Glutamatergic neuron (in vitro differentiated cells): ENCODE measurements around the gene CLCN5. TPM values are rescaled to one million over a fixed set of nuclear protein-coding genes. Genes with fewer than 3 reads are reported as not detected.
A peak's percentile ranks its signal among the peaks of the same experiment; 100 is the strongest.

Experiments
- DNase-seq: peaks from one replicate; pipeline ENCODE4 v3.0.0; 2022
- H3K27ac Mint-ChIP-seq: one replicate; pipeline ENCODE4 v1.8.0; 2020; ENCODE audit warnings: mild to moderate bottlenecking, mixed read lengths, inconsistent platforms; ENCODE audit not compliant: unreplicated experiment
- H3K27me3 Mint-ChIP-seq: one replicate; pipeline ENCODE4 v1.8.0; 2020; ENCODE audit warnings: mild to moderate bottlenecking, moderate library complexity, mixed read lengths, inconsistent platforms; ENCODE audit not compliant: unreplicated experiment
- H3K36me3 Mint-ChIP-seq: one replicate; pipeline ENCODE4 v1.8.0; 2020; ENCODE audit warnings: mild to moderate bottlenecking, mixed read lengths, inconsistent platforms; ENCODE audit not compliant: unreplicated experiment
- H3K4me1 Mint-ChIP-seq: one replicate; pipeline ENCODE4 v1.8.0; 2020; ENCODE audit warnings: mild to moderate bottlenecking, low read depth, mixed read lengths, inconsistent platforms; ENCODE audit not compliant: unreplicated experiment
- H3K4me3 Mint-ChIP-seq: one replicate; pipeline ENCODE4 v1.8.0; 2020; ENCODE audit warnings: mild to moderate bottlenecking, mixed read lengths, inconsistent platforms; ENCODE audit not compliant: unreplicated experiment
- H3K9me3 Mint-ChIP-seq: one replicate; pipeline ENCODE4 v1.8.0; 2020; ENCODE audit warnings: mild to moderate bottlenecking, moderate library complexity, mixed read lengths, inconsistent platforms; ENCODE audit not compliant: unreplicated experiment
- CTCF ChIP-seq: fragments of 200-600 bp; sonication (generic); IDR thresholded peaks from one replicate; pipeline ENCODE4 v1.5.0; 2021; ENCODE audit not compliant: partially characterized antibody, unreplicated experiment
- total RNA-seq: library from RNA; stranded (reverse); fragmentation: NEBNext Ultra II Directional; extraction: Animal tissue kit (Norgen Biotek cat#: 25700); gene quantifications from one replicate; pipeline ENCODE4 v1.2.1, GENCODE V29; 2021; ENCODE audit not compliant: unreplicated experiment

The CLCN5 gene
- total RNA-seq, 1 donor from 2014 or later = 34.7 TPM

DNA sequence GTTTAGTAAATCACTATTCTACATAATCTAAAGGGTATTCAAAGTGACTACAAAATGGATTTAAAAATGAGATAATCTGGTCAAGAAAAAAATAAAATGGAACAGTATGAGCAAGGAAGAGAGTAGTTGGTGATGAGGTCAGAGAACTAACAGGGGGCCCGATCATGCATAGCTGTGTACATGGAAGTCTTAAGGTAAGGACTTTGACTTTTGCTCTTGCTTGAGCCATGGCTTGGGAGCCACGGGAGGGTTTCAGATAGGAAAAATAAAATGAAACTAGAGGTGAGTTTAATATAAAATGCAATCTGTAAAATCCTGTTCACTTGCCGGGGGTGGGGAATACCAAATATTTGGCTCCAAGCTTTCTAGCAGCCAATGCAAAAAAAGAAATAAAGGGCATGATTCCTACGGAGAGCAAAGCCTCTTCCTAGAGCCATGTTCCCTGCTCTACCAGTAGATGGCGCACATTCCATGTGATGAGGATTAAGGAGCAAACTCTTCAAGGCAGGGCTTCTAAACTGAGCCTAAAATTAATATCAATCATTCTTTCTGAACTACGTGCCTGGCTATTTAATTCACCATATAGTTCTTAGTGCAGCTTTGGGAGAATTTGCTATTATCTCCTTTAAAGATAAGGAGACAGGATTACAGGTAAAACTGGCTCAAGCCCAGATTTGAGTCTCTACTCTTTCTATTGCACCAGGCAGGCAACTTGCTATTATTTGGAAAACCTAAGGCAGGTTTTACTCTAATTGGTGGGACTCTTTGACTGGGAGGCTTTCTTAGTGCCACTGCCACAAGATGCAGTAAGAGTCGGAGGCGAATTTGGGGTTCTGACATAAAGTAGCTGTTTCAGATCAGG lies 6.8 kb upstream of the CLCN5 start:
- H3K4me3 Mint-ChIP-seq = no peak overlapping the region
- H3K27me3 Mint-ChIP-seq = no peaks in the 10 kb centered on the region
- DNase-seq = peak; percentile 32
- no peaks in the 10 kb centered on the region for H3K36me3 Mint-ChIP-seq
- TF ChIP-seq CTCF = peak; percentile 75
- no peaks in the 10 kb centered on the region for H3K4me1 Mint-ChIP-seq
- no peaks in the 10 kb centered on the region for H3K9me3 Mint-ChIP-seq
- H3K27ac Mint-ChIP-seq = no peak overlapping the region

DNA sequence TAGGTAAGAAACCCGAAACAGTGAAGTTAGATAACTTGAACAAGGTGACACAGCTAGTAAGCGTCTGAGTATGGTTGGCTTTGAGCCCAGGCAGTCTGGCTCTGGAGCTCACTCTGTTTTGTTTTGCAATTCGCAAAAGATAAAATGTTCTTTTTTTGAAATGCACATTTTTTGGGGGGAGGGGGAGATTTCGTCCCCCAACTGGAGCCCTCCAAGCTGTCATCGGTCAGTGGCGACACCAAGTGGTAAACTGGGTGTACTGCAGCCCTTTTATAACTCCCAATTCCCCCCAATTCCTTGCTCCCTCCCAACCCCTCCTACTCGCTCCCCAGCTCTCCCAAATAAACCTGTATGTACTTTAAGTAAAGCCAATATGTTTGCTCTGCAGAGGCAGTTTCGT lies 2.8 kb upstream of the CLCN5 start:
- no peak overlapping the region for H3K27ac Mint-ChIP-seq
- DNase-seq = peak; percentile 35
- H3K36me3 Mint-ChIP-seq = no peaks in the 10 kb centered on the region
- no peak overlapping the region for H3K4me3 Mint-ChIP-seq
- peak; percentile 83 for TF ChIP-seq CTCF
- H3K9me3 Mint-ChIP-seq = peaks cover 3% of the 10 kb centered on the region
- H3K4me1 Mint-ChIP-seq = peaks cover 7% of the 10 kb centered on the region
- H3K27me3 Mint-ChIP-seq = no peaks in the 10 kb centered on the region

- no peaks in the 10 kb centered on the region for H3K36me3 Mint-ChIP-seq
- H3K4me1 Mint-ChIP-seq = peaks cover 12% of the 10 kb centered on the region
- H3K27me3 Mint-ChIP-seq = no peaks in the 10 kb centered on the region
- DNase-seq = no peak
- TF ChIP-seq CTCF = no peak
- peaks cover 3% of the 10 kb centered on the region for H3K9me3 Mint-ChIP-seq
- no peak overlapping the region for H3K4me3 Mint-ChIP-seq
- no peak overlapping the region for H3K27ac Mint-ChIP-seq
Measured at GRCh38 chrX:49921109-49921508, 1.3 kb upstream of the CLCN5 start.

GRCh38 chrX:49925176-49925575 lies 2.8 kb downstream of the CLCN5 start:
- Mint-ChIP-seq H3K4me1 (peaks cover 12% of the 10 kb centered on the region), H3K4me3 (peak overlapping the region; percentile 71), H3K36me3 (no peaks in the 10 kb centered on the region), H3K9me3 (peaks cover 3% of the 10 kb centered on the region), H3K27me3 (no peaks in the 10 kb centered on the region), H3K27ac (no peak overlapping the region)
- DNase-seq = no peak
- no peak for TF ChIP-seq CTCF

DNA sequence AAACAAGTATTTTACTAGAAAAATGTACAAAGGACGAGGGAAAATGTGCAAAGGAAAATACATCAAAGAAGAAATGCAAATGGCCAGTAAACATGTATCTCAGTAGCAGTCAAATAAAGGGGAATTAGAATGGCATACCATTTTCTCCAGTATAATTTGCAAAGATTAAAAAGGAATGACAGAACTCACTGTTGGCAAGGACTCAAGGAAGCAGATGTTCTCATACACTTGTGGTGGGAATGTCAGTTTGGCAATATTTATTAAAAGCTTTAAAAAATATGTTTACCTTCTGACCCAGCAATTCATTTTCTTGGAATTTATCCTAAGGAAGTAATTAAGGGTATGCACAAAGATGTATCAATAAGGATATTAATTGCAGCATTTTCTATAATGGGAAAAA lies 7.6 kb downstream of the CLCN5 start:
- H3K27me3 Mint-ChIP-seq = no peaks in the 10 kb centered on the region
- H3K27ac Mint-ChIP-seq = no peak overlapping the region
- no peak for TF ChIP-seq CTCF
- peaks cover under 1% of the 10 kb centered on the region for H3K4me1 Mint-ChIP-seq
- no peak for DNase-seq
- no peak overlapping the region for H3K4me3 Mint-ChIP-seq
- H3K9me3 Mint-ChIP-seq = no peaks in the 10 kb centered on the region
- no peaks in the 10 kb centered on the region for H3K36me3 Mint-ChIP-seq
